T-helper 9 cell (primary cell): Measurements from ENCODE around the gene RCCD1.
A peak's percentile ranks its signal among the peaks of the same experiment; 100 is the strongest.
"Not testable (repeated sequence)": the region's sequence is repeated elsewhere in the genome, so short reads cannot be mapped to it uniquely, and the experiment has no call there.

ENCODE experiments used
- DNase-seq: peaks from one replicate; pipeline ENCODE4 v3.0.0-alpha.2; 2020
- total RNA-seq, 2 donors: gene quantifications; one replicate each; lab custom pipeline; 2026; lab: John Stamatoyannopoulos, UW

Gene RCCD1, protein sequence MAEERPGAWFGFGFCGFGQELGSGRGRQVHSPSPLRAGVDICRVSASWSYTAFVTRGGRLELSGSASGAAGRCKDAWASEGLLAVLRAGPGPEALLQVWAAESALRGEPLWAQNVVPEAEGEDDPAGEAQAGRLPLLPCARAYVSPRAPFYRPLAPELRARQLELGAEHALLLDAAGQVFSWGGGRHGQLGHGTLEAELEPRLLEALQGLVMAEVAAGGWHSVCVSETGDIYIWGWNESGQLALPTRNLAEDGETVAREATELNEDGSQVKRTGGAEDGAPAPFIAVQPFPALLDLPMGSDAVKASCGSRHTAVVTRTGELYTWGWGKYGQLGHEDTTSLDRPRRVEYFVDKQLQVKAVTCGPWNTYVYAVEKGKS
- 5.8 to 9.0 reads per million in 2 donors for total RNA-seq

- DNase-seq, result peak; percentile 77
Measured at GRCh38 chr15:90954712-90955623, at the start of gene RCCD1. RCCD1 (plus strand) TSS chr15:90954884; CDS start chr15:90956735, 1,851 bp downstream.

GRCh38 chr15:90905306-90906180 is 49.1 kb upstream of the RCCD1 start:
- DNase-seq, result no peak

DNA sequence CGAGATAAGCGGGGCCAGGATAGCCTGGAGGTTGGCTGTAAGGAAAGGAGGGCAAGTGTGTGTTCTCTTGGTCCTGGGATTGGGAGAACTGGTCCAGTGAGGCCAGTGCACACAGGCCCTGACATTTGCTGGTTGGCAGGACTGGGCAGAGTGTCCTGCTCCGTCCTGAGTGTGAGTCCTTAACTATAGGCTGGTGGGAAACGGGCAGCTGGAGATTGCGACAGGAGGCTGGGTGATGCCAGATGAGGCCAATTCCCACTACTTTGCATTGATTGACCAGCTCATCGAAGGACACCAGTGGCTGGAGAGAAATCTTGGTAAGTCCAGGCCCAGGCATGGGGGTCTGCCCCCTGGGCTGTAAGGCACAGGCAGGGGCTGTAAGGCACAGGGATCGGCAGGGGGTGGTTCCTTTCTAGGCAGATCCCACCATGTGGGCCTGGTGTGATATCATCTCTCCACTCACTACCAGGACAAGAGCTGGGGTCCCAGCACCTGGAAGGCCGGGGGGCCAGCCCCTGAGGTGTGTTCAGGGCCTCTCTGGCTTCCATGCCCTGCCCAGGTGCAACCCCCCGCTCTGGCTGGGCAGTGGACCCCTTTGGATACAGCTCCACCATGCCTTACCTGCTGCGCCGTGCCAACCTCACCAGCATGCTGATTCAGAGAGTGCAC is 48.4 kb upstream of the RCCD1 start:
- no peak for DNase-seq

GRCh38 chr15:90907051-90907660 is 47.5 kb upstream of the RCCD1 start:
- DNase-seq, result no peak

DNA sequence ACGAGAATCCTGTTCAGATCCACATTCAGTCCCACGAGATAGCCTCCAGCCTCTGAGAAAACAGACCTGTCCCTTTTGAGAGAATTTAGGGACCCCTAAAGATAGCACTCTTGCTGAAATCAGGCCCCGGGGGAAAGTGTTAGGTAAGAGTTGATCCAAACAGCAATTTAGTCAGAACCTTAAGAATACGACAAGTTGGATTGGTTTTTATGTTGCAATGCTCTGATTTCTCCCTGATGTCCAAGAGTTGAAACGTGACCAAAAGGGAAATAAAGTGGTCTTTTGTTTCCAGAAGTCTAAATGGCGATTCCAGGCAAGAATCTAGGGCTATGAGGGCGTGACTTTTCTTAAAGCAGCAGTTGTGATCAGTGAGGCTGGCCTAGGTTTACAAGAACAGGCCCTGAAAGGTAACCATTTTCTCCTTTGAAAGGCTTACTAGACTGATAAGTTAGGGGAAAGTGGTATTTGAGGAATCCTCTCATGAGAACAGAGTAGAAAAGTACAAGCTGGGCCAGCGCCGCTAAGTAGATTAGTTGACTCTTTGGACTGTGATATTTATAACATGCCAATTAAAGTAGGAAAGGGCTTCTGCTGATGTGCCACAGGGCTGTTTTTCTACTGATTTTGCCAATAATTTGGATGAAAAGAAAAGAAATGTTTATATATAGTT is 46.7 kb upstream of the RCCD1 start:
- no peak for DNase-seq

DNA sequence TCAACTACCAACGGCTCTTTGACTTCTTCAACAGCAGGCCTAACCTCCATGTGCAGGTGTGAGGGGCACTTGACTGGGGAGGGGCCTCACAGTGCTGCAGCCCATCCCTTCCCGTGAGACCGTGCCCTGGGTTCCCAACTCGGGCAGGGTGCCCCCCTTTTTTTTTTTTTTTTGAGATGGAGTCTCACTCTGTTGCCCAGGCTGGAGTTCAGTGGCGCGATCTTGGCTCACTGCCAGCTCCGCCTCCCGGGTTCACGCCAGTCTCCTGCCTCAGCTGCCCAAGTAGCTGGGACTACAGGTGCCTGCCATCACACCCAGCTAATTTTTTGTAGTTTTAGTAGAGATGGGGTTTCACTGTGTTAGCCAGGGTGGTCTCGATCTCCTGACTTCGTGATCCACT is 45.2 kb upstream of the RCCD1 start:
- DNase-seq, result not testable (repeated sequence)

GRCh38 chr15:90909976-90910375 is 44.7 kb upstream of the RCCD1 start:
- no peak for DNase-seq

DNA sequence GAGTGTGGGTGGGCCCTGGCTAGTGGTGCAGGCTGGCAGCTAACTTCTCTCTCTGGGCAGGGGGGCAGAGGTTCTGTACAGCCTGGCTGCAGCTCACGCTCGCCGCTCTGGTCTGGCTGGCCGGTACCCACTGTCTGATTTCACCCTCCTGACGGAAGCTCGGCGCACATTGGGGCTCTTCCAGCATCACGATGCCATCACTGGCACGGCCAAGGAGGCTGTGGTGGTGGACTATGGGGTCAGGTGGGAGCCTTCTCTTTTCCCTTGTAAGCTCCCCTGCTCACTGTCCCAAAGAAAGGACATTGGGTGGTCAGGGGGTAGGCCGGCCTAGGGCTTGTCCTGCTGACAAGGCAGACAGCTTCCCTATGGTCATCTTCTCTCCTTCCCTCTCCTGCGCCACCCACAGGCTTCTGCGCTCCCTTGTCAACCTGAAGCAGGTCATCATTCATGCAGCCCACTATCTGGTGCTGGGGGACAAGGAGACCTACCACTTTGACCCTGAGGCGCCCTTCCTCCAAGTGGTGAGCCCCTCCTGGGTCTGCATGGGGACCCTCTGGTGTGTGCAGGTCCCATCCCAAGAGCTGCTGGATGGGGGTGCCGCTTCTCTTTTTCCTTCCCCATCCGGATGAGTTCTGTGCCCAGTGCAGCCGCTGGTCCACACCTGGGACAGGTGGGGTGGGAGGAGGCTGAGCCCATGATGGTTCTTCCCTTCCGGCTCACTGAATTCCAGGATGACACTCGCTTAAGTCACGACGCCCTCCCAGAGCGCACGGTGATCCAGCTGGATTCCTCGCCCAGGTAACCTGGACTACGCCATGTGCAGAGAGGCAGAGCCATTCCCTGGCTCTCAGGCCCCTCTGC is 44.0 kb upstream of the RCCD1 start:
- no peak for DNase-seq

DNA sequence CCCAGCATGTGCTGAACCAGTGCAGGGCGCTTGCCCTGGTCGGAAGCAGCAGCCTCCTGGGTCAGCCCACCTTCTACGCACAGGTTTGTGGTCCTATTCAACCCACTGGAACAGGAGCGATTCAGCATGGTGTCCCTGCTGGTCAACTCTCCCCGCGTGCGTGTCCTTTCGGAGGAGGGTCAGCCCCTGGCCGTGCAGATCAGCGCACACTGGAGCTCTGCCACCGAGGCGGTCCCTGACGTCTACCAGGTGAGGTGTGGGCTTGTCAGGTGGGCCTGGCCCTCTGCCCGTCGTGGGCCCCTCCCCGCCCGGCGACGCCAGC is 43.4 kb upstream of the RCCD1 start:
- no peak for DNase-seq

DNA sequence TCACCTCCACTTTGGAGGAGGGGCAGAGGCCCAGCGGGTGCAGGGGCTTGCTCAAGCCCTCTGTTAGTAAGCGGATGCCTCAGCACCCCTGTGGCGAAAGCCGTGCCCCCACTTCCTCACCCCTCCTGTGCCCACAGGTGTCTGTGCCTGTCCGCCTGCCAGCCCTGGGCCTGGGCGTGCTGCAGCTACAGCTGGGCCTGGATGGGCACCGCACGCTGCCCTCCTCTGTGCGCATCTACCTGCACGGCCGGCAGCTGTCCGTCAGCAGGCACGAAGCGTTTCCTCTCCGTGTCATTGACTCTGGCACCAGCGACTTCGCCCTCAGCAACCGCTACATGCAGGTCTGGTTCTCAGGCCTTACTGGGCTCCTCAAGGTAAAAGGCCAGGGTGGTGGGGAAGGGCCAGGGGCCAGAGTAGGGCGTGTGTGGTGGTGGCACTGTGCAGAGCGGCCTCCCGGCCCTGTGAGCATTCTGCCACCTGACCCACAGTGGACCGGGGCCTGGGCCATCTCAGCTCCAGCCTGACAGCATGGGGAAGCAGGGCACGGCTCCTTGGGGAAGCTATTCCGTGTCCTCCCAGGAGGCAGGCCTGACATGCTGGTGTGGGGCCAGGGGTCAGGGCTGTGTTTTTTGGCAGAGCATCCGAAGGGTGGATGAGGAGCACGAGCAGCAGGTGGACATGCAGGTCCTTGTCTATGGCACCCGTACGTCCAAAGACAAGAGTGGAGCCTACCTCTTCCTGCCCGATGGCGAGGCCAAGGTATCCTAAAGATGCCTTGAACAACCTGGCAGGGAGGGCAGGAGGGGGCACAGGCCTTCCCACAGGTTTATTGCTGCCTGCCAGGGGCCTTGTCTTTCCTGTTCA is 42.5 kb upstream of the RCCD1 start:
- DNase-seq, result no peak

DNA sequence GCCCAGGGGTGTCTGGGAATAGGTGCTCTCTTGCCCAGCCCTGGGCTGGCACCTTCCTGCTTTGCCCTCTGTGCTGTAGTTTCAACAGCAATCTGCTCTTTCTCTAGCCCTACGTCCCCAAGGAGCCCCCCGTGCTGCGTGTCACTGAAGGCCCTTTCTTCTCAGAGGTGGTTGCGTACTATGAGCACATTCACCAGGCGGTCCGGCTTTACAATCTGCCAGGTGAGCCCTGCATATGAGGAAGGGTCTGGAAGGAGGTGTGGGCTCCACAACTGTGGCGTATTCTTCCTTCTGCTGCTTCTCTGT is 42.0 kb upstream of the RCCD1 start:
- no peak for DNase-seq

- DNase-seq, result no peak
Measured at GRCh38 chr15:90913398-90913944, 41.2 kb upstream of the RCCD1 start.

DNA sequence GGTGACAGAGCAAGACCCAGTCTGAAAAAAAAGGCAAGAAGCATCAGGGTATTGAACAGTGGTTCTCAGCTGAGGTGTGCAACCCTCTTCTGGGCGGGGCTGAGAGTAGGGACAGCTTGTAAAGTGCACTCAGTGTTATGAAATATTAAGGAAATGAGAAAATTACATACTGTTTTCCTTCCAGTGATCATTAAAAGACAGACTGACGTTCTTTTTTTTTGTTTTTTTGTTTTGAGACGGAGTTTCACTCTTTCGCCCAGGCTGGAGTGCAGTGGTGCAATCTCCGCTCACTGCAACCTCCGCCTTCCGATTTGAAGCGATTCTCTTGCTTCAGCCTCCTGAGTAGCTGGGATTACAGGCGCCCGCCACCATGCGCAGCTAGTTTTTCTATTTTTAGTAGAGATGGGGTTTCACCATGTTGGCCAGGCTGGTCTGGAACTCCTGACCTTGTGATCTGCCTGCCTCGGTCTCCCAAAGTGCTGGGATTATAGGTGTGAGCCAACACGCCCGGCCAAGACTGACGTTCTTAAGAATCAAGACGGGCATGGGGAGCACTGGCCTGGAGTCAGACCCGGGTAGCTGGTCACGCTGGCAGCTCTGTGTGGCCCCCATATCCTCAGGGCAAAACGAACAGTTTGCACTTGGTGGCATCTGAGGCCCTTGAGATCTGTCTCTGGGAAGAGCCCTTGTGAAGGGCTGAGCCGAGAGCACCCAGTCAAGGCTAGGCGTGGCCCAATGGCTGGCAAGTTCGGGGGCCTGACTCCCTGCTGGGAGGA is 40.2 kb upstream of the RCCD1 start:
- no peak for DNase-seq

GRCh38 chr15:90915216-90915807 is 39.4 kb upstream of the RCCD1 start:
- DNase-seq, result no peak

GRCh38 chr15:90915808-90916440 is 38.8 kb upstream of the RCCD1 start:
- no peak for DNase-seq

DNA sequence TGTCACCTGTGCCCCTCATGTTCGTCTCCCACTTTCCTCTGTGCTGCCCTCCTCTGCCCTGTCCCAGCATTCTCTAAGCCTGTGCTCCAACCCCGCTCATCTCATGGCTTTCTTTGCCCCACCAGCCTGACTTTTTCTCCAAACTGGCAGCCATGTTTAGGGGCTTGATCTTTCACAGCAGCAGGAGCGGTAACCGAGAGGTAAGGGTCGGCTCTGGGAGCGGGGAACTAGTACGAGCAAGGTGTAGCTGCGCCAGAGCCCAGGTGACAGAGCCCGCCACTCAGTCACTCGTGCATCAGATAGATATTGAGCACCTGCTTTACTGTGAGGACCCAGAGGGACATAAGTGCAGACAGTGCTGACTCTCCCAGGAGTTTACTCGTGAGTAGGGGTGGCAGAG is 38.2 kb upstream of the RCCD1 start:
- no peak for DNase-seq

DNA sequence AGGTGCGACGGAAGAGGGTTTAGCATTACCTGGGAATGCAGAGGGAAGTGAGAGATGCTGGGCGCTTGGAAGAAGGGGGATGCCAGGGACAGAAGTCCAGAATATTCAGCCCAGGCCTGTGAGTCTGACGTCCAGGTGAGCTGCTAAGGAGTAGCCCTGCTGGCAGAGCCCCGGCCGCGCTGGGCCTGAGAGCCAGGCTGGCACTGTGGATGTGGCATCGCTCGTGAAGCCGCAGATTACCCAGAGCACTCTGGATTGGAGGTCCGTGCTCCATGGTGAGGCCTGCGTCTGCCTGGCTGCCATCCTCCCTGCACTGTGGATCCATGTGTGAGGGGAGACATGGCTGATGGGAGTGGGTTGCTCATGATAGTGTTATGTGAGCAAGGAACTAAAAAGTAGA is 37.1 kb upstream of the RCCD1 start:
- no peak for DNase-seq
